Urothelium cell line (cell line): ENCODE results near the gene SIK1.
A peak's percentile ranks its signal among the peaks of the same experiment; 100 is the strongest.

ENCODE experiments used
- DNase-seq: peaks from one replicate; pipeline ENCODE4 v3.0.0; 2011; ENCODE audit warnings: low spot score, mixed read lengths
- FAIRE-seq: peaks from 2 replicates; lab custom pipeline; 2011; peaks lifted over from hg19 to GRCh38; lab: Jason Lieb, UNC

SIK1 gene

GRCh38 chr21:43369596-43370090 is 57.3 kb downstream of the SIK1 start:
- DNase-seq (no peak), FAIRE-seq (no peak)

- DNase-seq = peak; percentile 48
- FAIRE-seq = no peak
Measured at GRCh38 chr21:43369124-43369523, 57.8 kb downstream of the SIK1 start.

- DNase-seq (no peak), FAIRE-seq (peak; percentile 97)
Measured at GRCh38 chr21:43368685-43369084, 58.2 kb downstream of the SIK1 start.

GRCh38 chr21:43367859-43368258 is 59.1 kb downstream of the SIK1 start:
- DNase-seq (no peak), FAIRE-seq (no peak)

GRCh38 chr21:43367296-43367695 is 59.6 kb downstream of the SIK1 start:
- DNase-seq (no peak), FAIRE-seq (no peak)

- FAIRE-seq (no peak), DNase-seq (no peak)
Measured at GRCh38 chr21:43366656-43367055, 60.3 kb downstream of the SIK1 start.

GRCh38 chr21:43365611-43366426 is 61.1 kb downstream of the SIK1 start:
- DNase-seq (no peak), FAIRE-seq (no peak)

GRCh38 chr21:43364851-43365424 is 62.0 kb downstream of the SIK1 start:
- FAIRE-seq (no peak), DNase-seq (no peak)
